Activated naive CD4-positive, alpha-beta T cell treated with anti-CD3 and anti-CD28 coated beads, Interleukin-2, amount 10 ng/mL, durations not matched to agents 7 days and 5 days (primary cell): ENCODE results near the gene MT1M.

Source experiments
- CTCF ChIA-PET: fragments of 350-600 bp; sonication (Branson Sonifier 250); formaldehyde crosslinking; loops from one replicate; lab custom pipeline; 2021; ENCODE audit warnings: antibody characterized with exemption; lab: Charles Lee
- DNase-seq: peaks from one replicate; pipeline ENCODE4 v3.0.0-alpha.2; 2020
- H3K27ac Mint-ChIP-seq: one replicate; pipeline ENCODE4 v1.8.0; 2021; ENCODE audit warnings: mild to moderate bottlenecking, moderate library complexity, mixed read lengths
- H3K27me3 Mint-ChIP-seq: one replicate; pipeline ENCODE4 v1.8.0; 2021; ENCODE audit warnings: mild to moderate bottlenecking, mixed read lengths
- H3K36me3 Mint-ChIP-seq: one replicate; pipeline ENCODE4 v1.8.0; 2021; ENCODE audit warnings: mixed read lengths
- H3K4me1 Mint-ChIP-seq: one replicate; pipeline ENCODE4 v1.8.0; 2021; ENCODE audit warnings: mixed read lengths
- H3K4me3 Mint-ChIP-seq: one replicate; pipeline ENCODE4 v1.8.0; 2021; ENCODE audit warnings: mild to moderate bottlenecking, moderate library complexity, mixed read lengths
- H3K9me3 Mint-ChIP-seq: one replicate; pipeline ENCODE4 v1.8.0; 2021; ENCODE audit warnings: mixed read lengths

The MT1M gene

GRCh38 chr16:56626685-56627084 is 5.8 kb upstream of the MT1M start:
- H3K4me1 Mint-ChIP-seq: peaks cover 24% of the 10 kb centered on the region
- H3K36me3 Mint-ChIP-seq: peaks cover 2% of the 10 kb centered on the region
- DNase-seq: no peak
- H3K27ac Mint-ChIP-seq: no peak overlapping the region
- H3K9me3 Mint-ChIP-seq: no peaks in the 10 kb centered on the region
- CTCF ChIA-PET: interaction anchor here (1.3 kb wide), 1 partner anchor 18 kb away, joined by 4 read pairs; no protein-coding TSS in a partner anchor
- peaks cover 83% of the 10 kb centered on the region for H3K27me3 Mint-ChIP-seq
- peak overlapping the region; percentile 79 for H3K4me3 Mint-ChIP-seq

- peaks cover 32% of the 10 kb centered on the region for H3K4me1 Mint-ChIP-seq
- CTCF ChIA-PET: no interaction called here
- no peak for DNase-seq
- no peaks in the 10 kb centered on the region for H3K9me3 Mint-ChIP-seq
- peaks cover 2% of the 10 kb centered on the region for H3K36me3 Mint-ChIP-seq
- no peak overlapping the region for H3K4me3 Mint-ChIP-seq
- H3K27ac Mint-ChIP-seq: peak overlapping the region; percentile 3
- H3K27me3 Mint-ChIP-seq: peaks cover 90% of the 10 kb centered on the region
Observed at GRCh38 chr16:56628486-56629350, 3.7 kb upstream of the MT1M start.

- H3K4me3 Mint-ChIP-seq: no peak overlapping the region
- no peak for DNase-seq
- no peak overlapping the region for H3K27ac Mint-ChIP-seq
- no peaks in the 10 kb centered on the region for H3K9me3 Mint-ChIP-seq
- H3K27me3 Mint-ChIP-seq: peaks cover 93% of the 10 kb centered on the region
- H3K4me1 Mint-ChIP-seq: peaks cover 30% of the 10 kb centered on the region
- no peaks in the 10 kb centered on the region for H3K36me3 Mint-ChIP-seq
- CTCF ChIA-PET: interaction anchor here (2.2 to 2.3 kb wide), 2 partner anchors 13 to 23 kb away, joined by 4 to 12 read pairs; no protein-coding TSS in a partner anchor
Observed at GRCh38 chr16:56629531-56629930, 2.9 kb upstream of the MT1M start.

GRCh38 chr16:56630134-56630533 is 2.3 kb upstream of the MT1M start:
- H3K4me3 Mint-ChIP-seq: no peak overlapping the region
- no peaks in the 10 kb centered on the region for H3K36me3 Mint-ChIP-seq
- H3K27ac Mint-ChIP-seq: no peak overlapping the region
- no peaks in the 10 kb centered on the region for H3K9me3 Mint-ChIP-seq
- CTCF ChIA-PET: interaction anchor here (0.9 to 2.3 kb wide), 3 partner anchors 12 to 73 kb away, joined by 3 to 12 read pairs (median 4); no protein-coding TSS in a partner anchor
- H3K27me3 Mint-ChIP-seq: peaks cover 93% of the 10 kb centered on the region
- peaks cover 32% of the 10 kb centered on the region for H3K4me1 Mint-ChIP-seq
- DNase-seq: no peak

- H3K4me3 Mint-ChIP-seq: no peak overlapping the region
Observed at GRCh38 chr16:56631197-56631596, 1.3 kb upstream of the MT1M start.

GRCh38 chr16:56631832-56632155 is 665 bp upstream of the MT1M start:
- Mint-ChIP-seq H3K9me3 (no peaks in the 10 kb centered on the region), H3K36me3 (no peaks in the 10 kb centered on the region), H3K4me1 (peaks cover 32% of the 10 kb centered on the region), H3K4me3 (peak overlapping the region; percentile 39), H3K27me3 (peaks cover 93% of the 10 kb centered on the region), H3K27ac (no peak overlapping the region)
- DNase-seq: no peak
- CTCF ChIA-PET: interaction anchor here (2.2 to 2.3 kb wide), 2 partner anchors 11 to 25 kb away, joined by 4 to 12 read pairs; no protein-coding TSS in a partner anchor

More at GRCh38 chr16:56631197-56631596, 1.3 kb upstream of the MT1M start:
- CTCF ChIA-PET: interaction anchor here (2.2 to 2.3 kb wide), 2 partner anchors 11 to 25 kb away, joined by 4 to 12 read pairs; no protein-coding TSS in a partner anchor
- Mint-ChIP-seq H3K36me3 (no peaks in the 10 kb centered on the region), H3K4me1 (peaks cover 31% of the 10 kb centered on the region), H3K9me3 (no peaks in the 10 kb centered on the region), H3K27me3 (peaks cover 93% of the 10 kb centered on the region), H3K27ac (no peak overlapping the region)
- no peak for DNase-seq

- Mint-ChIP-seq H3K27me3 (peaks cover 98% of the 10 kb centered on the region), H3K27ac (no peak overlapping the region), H3K4me3 (peak overlapping the region; percentile 35), H3K4me1 (peaks cover 35% of the 10 kb centered on the region), H3K9me3 (no peaks in the 10 kb centered on the region), H3K36me3 (no peaks in the 10 kb centered on the region)
- DNase-seq: no peak
- CTCF ChIA-PET: no interaction called here
Observed at GRCh38 chr16:56632848-56633365, 448 bp downstream of the MT1M start.

GRCh38 chr16:56633535-56633934 is 1.1 kb downstream of the MT1M start:
- H3K36me3 Mint-ChIP-seq: no peaks in the 10 kb centered on the region
- H3K27me3 Mint-ChIP-seq: peaks cover 100% of the 10 kb centered on the region
- no peak overlapping the region for H3K27ac Mint-ChIP-seq
- no peaks in the 10 kb centered on the region for H3K9me3 Mint-ChIP-seq
- DNase-seq: no peak
- no peak overlapping the region for H3K4me3 Mint-ChIP-seq
- peaks cover 39% of the 10 kb centered on the region for H3K4me1 Mint-ChIP-seq
- CTCF ChIA-PET: no interaction called here

GRCh38 chr16:56634715-56635440 is 2.4 kb downstream of the MT1M start:
- Mint-ChIP-seq H3K9me3 (no peaks in the 10 kb centered on the region), H3K4me1 (peaks cover 41% of the 10 kb centered on the region), H3K36me3 (no peaks in the 10 kb centered on the region), H3K27ac (peak overlapping the region; percentile 45), H3K4me3 (peak overlapping the region; percentile 49), H3K27me3 (peaks cover 100% of the 10 kb centered on the region)
- no peak for DNase-seq
- CTCF ChIA-PET: no interaction called here

- H3K9me3 Mint-ChIP-seq: no peaks in the 10 kb centered on the region
- peaks cover 41% of the 10 kb centered on the region for H3K4me1 Mint-ChIP-seq
- CTCF ChIA-PET: no interaction called here
Observed at GRCh38 chr16:56635441-56635967, 3.0 kb downstream of the MT1M start.

GRCh38 chr16:56636616-56637413 is 4.4 kb downstream of the MT1M start:
- Mint-ChIP-seq H3K4me3 (no peak overlapping the region), H3K36me3 (no peaks in the 10 kb centered on the region), H3K27me3 (peaks cover 95% of the 10 kb centered on the region), H3K4me1 (peaks cover 38% of the 10 kb centered on the region), H3K9me3 (no peaks in the 10 kb centered on the region), H3K27ac (peak overlapping the region; percentile 7)
- no peak for DNase-seq
- CTCF ChIA-PET: no interaction called here

More at GRCh38 chr16:56635441-56635967, 3.0 kb downstream of the MT1M start:
- Mint-ChIP-seq H3K4me3 (peak overlapping the region; percentile 40), H3K27me3 (peaks cover 100% of the 10 kb centered on the region), H3K27ac (no peak overlapping the region), H3K36me3 (no peaks in the 10 kb centered on the region)
- DNase-seq: peak; percentile 35

GRCh38 chr16:56637814-56638750 is 5.6 kb downstream of the MT1M start, which contains the start of gene MT1A:
Gene MT1A (plus strand): TSS chr16:56638666. CDS start chr16:56638739, 73 bp downstream.
- CTCF ChIA-PET: interaction anchor here (1.6 kb wide), 1 partner anchor 37 kb away, joined by 4 read pairs; no protein-coding TSS in a partner anchor
- DNase-seq: peak; percentile 38
- H3K27me3 Mint-ChIP-seq: peaks cover 95% of the 10 kb centered on the region
- no peak within 1 kb of the TSS for H3K27ac Mint-ChIP-seq
- peaks cover 40% of the 10 kb centered on the region for H3K4me1 Mint-ChIP-seq
- H3K36me3 Mint-ChIP-seq: no peaks in the 10 kb centered on the region
- H3K9me3 Mint-ChIP-seq: no peaks in the 10 kb centered on the region
- peak within 1 kb of the TSS; percentile 24 for H3K4me3 Mint-ChIP-seq
